ENCODE measurements around the gene EXOC2.

GRCh38 chr6:722608-723007 is 29.7 kb upstream of the EXOC2 start:
- TF ChIP-seq CTCF (conservative IDR thresholded peaks at IDR 0.05; ENCODE audit: low read length) (no peak), EZH2phosphoT487 (IDR thresholded peaks at IDR 0.05; ENCODE audit: borderline replicate concordance, low read depth, low read length) (no peak)

All from OCI-LY7 (cell line).